HFF-Myc (cell line): ENCODE results near the gene TAF12.

Experiments
- DNase-seq: peaks from one replicate; pipeline ENCODE4 v3.0.0-alpha.2; 2011; ENCODE audit warnings: low read depth; ENCODE audit errors: extremely low read depth
- H3K4me3 ChIP-seq: replicated peaks from 2 replicates; pipeline ENCODE4 v1.5.1; 2011; ENCODE audit warnings: low read depth, mild to moderate bottlenecking, control low read depth, low read length
- CTCF ChIP-seq: IDR thresholded peaks from 2 replicates; pipeline ENCODE4 v1.5.1; 2012; ENCODE audit warnings: mild to moderate bottlenecking, low read depth, low read length, control low read depth; ENCODE audit errors: missing control alignments

Gene TAF12

GRCh38 chr1:28632560-28632959 is 10.3 kb downstream of the TAF12 start:
- DNase-seq: no peak
- TF ChIP-seq CTCF: no peak
- no peak overlapping the region for H3K4me3 ChIP-seq

- no peak overlapping the region for H3K4me3 ChIP-seq
- no peak for DNase-seq
- TF ChIP-seq CTCF: no peak
These were observed 11.2 kb downstream of the TAF12 start for GRCh38 chr1:28631713-28632112.

GRCh38 chr1:28613175-28613574 is 29.7 kb downstream of the TAF12 start:
- TF ChIP-seq CTCF: no peak
- no peak for DNase-seq
- no peak overlapping the region for H3K4me3 ChIP-seq

GRCh38 chr1:28606771-28607170 is 36.1 kb downstream of the TAF12 start:
- H3K4me3 ChIP-seq: no peak overlapping the region
- no peak for TF ChIP-seq CTCF
- DNase-seq: no peak

GRCh38 chr1:28604962-28605361 is 37.9 kb downstream of the TAF12 start:
- no peak for TF ChIP-seq CTCF
- no peak for DNase-seq
- H3K4me3 ChIP-seq: no peak overlapping the region

- no peak for TF ChIP-seq CTCF
- no peak overlapping the region for H3K4me3 ChIP-seq
These were observed 38.5 kb downstream of the TAF12 start for GRCh38 chr1:28604411-28604810.

More at GRCh38 chr1:28604411-28604810, 38.5 kb downstream of the TAF12 start:
- no peak for DNase-seq
